ENCODE measurements around the gene ARID3B.
"Not testable (repeated sequence)": the region's sequence is repeated elsewhere in the genome, so short reads cannot be mapped to it uniquely, and the experiment has no call there.

ARID3B gene, protein sequence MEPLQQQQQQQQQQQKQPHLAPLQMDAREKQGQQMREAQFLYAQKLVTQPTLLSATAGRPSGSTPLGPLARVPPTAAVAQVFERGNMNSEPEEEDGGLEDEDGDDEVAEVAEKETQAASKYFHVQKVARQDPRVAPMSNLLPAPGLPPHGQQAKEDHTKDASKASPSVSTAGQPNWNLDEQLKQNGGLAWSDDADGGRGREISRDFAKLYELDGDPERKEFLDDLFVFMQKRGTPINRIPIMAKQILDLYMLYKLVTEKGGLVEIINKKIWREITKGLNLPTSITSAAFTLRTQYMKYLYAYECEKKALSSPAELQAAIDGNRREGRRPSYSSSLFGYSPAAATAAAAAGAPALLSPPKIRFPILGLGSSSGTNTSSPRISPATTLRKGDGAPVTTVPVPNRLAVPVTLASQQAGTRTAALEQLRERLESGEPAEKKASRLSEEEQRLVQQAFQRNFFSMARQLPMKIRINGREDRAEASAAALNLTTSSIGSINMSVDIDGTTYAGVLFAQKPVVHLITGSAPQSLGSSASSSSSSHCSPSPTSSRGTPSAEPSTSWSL

DNA sequence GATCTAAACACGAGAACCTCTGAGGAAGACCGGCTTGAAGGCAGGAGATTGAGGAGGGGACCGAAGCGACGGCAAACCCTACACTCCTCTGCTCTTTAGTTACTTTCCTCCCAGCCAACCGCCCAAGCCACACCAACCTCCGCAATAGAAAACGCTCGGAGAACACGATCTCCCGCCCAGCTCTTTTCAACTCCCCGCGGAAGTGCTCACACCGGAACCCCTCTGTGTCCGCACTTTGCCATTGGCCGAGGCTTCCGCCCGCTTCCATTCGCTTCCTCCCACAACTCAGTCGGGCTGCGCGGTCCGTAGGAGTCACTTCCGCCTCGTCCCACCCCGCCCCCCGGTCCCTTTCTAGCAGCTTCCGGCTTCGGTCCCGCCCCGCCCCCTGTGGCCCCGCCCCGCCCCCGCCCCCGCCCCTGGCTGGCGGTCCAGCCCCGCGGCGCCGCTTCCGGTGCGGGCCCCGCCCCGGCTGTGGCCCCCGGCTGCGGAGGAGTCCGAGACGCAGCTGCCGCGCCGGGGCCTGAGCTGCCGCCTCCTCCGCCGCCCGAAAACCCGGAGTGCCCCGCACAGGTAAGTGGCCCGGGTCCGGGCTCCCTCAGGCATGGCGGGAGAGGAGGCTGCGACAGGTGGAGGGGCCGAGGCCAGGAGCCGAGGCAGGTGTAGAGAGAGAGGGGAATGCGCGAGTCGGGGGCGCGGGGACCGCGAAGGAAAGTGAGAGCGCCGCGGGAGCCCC is at the start of gene ARID3B:
Gene ARID3B, plus strand, starts transcription at position 460 of the 733 bp plus-strand sequence. CDS start 2,717 bp downstream, outside the sequence.
- DNase-seq = peak; percentile 98

DNA sequence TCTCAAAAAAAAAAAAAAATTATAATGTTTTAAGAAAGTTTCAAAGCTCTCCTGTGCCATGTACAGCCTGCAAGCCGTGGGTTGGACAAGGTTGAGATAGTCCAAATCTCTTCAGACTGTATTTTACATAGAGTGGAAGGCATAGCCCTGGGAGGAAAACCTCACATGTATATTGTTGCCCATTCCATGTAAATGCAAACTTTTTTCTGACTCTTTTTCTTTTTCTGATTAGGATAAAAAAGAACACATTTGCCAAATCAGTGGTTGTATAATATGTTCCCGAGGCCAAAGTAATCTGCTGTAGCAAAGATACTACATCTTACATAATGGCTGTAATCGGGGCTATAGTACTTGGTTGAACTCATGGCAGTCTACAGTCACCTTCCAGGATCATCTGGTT is 44.4 kb upstream of the ARID3B start:
- DNase-seq = no peak

DNA sequence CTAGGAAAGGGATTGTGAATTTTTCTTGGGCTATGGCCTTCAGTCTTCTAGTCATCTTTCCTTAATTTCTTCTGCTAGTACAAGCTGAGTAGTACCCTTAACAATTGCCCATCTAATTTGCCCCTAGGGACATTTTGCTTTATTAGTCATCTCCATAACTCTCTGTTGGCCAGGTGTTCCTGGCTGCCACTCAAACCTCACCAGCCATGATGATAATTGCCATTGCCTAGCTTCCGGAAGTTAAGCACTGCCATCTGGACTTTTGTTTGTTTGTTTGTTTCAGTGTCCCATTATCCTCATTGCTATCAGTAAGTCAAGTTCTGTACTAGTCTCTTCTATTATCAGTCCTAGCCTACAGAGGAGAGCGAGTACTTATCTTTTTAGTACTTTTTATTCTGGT is 43.4 kb upstream of the ARID3B start:
- no peak for DNase-seq

DNA sequence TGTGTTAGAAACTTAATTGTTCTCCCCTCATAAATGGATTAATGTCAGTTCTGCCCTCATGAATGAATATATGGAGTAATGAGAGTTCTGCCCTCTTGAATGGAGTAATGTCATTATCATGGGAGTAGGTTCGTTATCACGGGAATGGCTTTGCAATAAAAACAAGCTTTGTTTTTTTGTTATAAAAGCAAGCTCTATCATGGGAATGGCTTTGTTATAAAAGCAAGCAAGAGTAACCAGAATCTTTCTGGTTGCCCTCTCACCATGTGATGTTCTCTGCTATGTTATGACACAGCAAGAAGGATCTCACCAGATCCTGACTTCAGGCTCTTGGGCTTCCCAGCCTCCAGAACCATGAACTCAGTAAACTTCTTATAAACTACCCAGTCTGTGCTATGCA is 41.7 kb upstream of the ARID3B start:
- DNase-seq = no peak

DNA sequence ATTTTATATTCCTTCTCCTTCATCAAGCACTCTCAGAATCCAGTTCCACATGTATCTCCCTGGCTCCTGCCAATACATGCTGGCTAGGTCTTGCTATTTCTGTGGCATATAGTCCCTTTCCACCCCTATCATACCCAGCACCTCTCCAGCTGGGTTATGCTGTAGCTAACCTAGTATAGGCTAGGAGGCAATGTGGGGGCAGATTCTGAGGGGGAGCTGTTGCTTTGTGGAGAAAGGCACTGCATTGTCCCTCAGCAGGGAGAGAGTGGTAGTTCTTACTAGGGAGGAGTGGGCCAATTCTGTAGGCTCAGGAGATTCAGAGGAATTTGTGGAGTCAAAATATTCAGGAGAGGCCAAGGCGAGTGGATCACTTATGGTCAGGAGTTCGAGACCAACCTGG is 40.6 kb upstream of the ARID3B start:
- DNase-seq = no peak

DNA sequence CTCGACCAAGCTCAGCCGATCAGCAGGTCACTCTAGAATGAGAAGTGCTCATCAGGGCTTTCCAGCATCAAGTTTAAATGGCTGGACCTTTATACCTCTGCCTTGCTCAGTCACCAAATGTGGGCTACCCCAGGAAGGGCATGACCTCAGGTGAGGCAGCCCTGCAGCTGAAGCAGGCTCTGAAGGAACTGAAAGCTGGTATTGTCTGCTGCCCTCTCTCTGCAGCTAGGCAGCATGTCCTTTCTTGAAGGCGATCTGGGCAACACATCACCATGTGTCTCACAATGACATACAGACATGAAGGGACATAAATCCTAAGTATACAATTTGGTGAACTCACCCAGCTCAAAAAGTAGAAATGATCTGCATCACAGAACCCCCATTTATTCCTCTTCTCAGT is 38.7 kb upstream of the ARID3B start:
- DNase-seq = no peak

DNA sequence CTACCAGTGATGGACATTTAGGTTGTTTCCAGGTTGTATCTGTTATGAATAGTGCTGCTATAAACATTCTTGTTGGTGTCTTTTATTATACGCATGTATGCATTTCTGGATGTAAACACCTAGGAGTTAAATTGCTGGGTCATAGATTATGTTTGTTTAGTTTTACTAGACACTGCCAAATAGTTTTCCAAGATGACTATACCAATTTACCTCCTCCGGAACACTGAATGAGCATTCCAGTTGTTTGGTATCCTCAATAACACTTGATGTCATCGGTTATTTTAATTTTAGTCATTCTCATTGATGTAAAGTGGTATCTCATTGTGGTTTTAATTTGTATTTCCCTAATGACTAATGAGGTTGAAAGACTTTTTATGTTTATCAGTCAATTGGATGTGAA is 36.6 kb upstream of the ARID3B start:
- DNase-seq = no peak

DNA sequence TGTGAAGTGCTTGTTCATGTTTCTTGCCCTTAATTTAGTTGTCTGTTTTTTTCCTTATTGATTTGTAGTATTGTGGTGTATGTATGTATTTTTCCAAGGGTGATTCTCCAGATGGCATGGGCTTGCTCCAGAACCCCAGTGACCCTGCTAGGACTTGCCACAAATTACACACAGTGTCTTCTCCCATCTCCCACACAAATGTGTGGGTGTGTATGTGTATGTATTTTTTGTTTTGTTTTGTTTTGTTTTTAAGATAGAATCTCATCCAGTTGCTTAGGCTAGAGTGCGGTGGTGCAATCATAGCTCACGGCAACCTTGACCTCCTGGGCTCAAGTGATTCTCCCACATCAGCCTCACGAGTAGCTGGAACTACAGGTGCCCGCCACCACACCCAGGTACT is 36.2 kb upstream of the ARID3B start:
- DNase-seq = no peak

DNA sequence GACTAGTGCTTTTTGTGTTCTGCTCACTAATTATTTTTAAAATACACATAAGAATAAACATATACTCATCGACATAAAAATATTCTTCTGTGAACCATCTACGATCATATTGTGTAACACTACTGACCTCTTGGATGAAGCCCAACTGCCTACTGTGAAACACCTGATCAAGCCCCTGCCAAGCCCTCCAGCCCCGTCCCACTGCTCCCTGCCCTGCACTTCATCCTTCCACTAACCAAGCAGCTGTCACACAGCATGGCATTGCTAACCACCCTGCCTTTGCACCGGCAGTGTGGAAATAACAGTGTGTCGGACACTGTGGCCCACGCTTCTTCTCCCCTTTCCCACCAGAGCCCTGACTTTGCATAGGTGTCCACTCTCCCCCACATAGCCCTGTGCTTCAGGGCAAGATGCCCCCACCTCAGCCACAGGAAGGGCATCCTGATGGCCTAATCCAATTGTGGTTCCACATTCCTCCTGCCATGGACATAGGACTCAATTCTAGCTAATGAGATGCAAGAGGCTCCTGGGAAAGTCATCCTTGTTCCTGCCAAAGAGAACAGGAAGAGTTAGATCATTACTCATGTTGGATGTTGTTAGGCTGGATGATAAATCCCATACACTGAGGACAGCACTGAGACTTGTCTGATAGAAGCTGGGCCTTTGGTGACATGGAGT is 35.0 kb upstream of the ARID3B start:
- DNase-seq = no peak

DNA sequence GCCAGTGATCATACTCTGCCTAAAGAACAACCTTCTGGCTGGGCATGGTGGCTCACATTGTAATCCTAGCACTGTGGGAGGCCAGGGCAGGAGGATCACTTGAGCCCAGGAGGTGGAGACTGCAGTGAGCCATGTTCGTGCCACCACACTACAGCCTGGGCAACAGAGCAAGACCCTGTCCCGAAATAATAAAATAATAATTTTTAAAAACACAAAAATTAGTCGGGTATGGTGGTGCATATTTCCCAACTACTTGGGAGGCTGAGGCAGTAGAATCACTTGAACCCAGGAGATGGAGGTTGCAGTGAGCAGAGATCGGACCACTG is 34.5 kb upstream of the ARID3B start:
- DNase-seq = no peak

DNA sequence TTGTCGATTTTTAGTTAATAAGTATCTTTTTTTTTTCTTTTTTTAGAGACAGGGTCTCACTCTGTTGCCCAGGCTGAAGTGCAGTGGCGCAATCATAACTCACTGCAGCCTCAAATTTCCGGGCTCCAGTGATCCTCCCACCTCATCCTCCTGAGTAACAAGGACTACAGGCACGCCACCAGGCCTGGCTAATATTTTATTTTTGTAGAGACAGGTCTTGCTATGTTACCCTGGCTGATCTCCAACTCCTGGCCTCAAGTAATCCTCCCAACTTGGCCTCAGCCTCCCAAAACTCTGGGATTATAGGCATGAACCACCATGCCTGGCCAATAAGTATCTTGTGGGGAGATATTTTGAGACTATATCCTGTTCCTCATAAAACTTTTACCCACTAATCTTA is 29.4 kb upstream of the ARID3B start:
- no peak for DNase-seq

DNA sequence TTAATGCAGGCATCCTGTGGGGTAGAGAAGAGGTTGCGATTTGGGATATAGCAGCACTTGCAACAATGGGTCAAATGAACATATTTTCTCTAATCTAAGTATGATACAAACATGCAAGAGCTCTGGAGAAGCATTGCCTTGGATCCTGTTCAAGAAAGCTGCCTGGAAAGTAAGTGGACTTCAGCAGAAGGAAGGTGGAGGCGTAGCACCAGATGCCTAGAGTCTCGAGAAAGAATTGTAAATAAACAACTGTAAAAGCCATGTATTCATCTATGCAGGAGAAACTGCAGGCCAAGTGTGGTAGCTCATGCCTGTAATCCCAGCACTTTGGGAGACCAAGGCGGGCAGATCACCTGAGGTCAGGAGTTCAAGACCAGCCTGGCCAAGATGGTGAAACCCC is 27.0 kb upstream of the ARID3B start:
- DNase-seq = not testable (repeated sequence)

DNA sequence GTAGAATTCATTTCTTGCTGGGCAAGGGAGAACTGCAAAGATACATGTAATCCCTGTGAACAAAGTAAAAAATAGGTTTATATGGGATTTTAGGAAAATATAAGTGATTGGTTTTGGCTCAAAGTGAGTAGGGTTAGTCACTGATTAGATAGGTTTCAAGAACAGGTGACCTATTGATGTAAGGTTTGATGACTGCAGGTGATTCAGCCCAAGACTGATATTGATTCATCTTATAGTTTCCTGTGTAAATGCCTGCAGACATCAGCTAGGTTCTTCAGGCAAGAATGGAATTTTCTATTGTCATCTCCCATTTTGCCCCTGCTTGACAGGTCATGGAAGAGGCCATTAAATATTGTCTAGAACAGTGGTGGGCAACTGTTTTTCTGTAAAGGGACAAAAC is 23.9 kb upstream of the ARID3B start:
- no peak for DNase-seq

DNA sequence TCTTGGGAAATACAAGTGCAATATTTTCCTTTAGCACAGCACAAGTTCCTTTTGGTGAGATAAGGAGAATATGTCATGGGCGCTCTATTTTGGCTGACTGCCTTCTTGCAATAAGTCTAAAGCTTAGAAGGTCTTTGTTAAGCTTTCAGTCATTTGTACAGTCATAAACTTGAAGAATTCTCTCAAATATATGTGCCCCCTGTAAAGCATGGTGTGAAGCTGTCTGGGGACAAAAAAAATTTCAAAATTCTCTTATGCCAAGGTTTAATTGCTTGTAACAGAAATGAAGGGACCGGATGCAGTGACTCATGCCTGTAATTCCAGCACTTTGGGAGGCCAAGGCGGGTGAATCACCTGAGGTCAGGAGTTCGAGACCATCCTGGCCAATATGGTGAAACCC is 21.7 kb upstream of the ARID3B start:
- no peak for DNase-seq

DNA sequence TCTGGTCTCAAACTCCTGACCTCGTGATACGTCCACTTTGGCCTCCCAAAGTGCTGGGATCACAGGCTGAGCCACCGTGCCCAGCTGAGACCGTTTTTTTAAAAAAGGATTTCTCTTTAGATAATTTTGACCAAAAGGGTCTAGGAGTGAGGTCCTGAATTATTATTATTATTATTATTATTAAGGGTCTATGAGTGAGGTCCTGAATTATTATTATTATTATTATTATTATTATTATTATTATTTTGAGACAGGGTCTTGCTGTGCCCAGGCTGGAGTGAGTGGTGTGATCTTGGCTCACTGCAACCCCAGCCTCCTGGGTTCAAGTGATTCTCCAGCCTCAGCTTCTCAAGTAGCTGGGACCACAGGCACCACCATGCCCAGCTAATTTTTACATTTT is 20.6 kb upstream of the ARID3B start:
- DNase-seq = no peak

DNA sequence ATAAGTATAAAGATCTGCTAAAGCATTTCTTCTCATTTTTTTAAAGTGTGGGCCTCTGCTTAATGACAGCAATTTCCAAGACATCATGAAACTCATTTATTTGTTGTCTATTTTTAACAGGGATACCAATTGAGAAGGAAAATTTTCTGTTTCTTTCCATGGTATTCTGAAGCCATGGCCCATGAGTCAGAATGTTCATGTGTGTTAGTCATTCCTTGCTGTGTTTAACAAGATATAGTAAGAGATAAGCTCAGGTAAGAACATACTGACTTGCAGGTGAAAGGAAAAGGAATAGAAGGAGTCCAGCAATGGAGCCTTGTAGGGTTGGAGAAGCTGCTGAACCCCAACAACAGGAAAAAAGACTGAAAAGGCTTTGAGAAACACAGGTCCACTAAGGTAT is 17.0 kb upstream of the ARID3B start:
- DNase-seq = no peak

DNA sequence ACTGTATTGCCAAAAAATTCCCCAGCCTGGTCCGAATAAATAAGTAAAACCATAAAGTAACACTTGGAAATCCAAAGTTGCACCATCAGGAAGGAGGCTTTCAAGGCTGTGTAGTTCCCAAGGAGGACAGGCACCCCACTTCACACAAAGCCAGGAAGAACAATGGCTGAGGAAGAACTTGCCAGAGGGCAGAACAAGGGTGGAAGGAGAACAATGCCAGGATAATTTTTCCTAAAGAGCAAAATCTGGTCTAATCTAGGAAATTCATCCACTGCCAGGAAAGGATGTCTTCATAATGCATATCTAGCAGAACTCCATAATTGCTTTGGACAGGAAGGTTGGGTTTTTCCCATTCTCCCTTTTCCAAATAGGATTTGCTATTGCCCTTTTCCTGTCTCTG is 15.7 kb upstream of the ARID3B start:
- no peak for DNase-seq

DNA sequence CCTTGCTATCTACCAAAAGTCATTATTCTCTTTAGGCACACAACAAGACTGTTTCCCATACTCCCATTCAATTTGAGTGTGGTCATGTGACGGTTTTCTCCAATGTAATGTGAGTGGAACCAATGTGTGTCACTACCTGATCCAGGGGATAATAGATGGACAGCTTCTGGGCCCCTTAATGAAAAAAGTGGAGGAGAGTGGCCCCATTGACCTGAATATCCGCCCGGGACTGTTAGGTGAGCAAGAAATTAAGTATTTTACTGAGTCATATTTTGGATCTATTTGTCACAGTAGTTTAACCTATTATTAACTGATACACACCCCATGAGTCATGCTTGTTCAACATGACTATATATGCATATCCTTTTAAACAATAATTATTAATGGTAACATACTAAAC is 15.1 kb upstream of the ARID3B start:
- DNase-seq = no peak

DNA sequence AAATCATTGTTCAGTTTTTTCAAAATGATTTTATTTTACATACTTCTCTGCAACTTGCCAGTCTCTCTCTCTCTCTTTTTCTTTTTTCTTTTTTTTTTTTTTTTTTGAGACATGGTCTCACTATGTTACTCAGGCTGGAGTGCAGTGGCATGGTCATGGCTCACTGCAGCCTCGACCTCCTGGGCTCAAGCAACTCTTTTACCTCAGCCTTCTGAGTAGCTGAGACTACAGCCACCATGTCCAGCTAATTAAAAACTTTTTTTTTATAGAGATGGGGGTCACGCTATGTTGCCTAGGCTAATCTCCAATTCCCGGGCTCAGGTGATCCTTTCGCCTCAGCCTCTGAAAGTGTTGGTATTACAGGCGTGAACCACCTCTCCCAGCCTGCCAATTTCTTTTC is 12.1 kb upstream of the ARID3B start:
- no peak for DNase-seq

DNA sequence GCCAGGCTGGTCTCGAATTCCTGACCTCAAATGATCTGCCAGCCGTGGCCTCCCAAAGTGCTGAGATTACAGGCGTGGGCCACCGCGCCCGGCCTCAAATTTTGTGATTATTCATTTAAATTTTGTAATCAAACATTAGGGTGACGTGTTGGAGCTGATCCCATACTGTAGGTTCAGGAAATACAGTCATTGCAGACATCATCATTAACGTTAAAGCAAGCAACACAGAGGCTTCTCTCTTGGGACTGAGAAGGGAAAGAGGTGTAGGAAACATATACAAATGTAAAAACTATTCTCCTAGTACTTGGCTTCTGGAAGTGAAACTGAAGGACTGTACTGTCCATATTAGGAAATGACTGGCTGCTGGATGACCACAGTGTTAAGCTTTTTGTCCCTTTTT is 11.1 kb upstream of the ARID3B start:
- no peak for DNase-seq

DNA sequence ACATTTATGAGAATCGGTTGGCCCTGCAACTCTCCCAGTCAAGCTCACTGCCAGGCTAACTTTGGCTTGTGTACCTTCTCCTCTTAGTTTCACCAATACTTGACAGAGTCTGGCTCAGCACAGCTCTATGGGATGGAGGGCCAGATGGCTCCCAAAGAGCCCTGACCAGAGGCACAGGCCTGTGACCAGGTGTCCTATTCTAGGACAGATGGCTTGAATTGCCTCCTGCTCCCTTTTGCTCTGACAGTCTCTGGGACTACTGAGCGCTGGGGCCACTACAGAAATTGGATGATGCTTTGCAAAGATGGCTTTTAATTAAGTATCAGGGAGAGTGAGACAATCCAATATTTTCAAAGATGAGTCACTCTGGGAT is 10.3 kb upstream of the ARID3B start:
- no peak for DNase-seq

DNA sequence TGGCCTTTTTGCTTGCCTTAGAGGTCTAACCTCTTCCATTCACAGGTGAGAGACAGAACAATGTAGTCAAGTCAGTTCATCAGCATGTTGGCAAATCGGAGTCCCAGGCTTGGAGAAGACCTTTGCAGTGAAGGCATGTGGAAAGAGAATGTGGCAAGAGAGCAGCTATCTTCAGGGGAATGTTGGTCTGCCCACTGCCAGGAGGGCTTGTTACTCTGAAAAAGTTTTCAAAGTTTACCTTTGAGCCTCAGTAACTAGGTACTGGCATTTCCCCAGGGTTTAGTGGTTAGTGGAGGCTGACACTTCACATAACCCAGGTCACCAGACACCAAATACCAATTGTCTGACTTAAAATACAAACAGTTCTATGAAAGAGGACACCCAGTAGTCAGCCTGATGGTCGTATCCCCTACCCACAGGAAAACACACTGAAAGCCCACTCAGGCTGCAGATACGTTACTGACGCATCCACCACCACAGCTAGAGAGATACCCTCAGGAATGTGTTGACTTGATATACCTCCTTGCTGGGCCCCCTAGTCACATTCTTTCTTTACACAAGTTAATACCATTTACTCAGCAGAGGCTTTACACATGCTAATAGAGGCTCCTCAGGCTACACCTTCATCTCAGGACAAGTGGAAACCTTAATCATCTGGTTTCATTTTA is 9.7 kb upstream of the ARID3B start:
- no peak for DNase-seq

DNA sequence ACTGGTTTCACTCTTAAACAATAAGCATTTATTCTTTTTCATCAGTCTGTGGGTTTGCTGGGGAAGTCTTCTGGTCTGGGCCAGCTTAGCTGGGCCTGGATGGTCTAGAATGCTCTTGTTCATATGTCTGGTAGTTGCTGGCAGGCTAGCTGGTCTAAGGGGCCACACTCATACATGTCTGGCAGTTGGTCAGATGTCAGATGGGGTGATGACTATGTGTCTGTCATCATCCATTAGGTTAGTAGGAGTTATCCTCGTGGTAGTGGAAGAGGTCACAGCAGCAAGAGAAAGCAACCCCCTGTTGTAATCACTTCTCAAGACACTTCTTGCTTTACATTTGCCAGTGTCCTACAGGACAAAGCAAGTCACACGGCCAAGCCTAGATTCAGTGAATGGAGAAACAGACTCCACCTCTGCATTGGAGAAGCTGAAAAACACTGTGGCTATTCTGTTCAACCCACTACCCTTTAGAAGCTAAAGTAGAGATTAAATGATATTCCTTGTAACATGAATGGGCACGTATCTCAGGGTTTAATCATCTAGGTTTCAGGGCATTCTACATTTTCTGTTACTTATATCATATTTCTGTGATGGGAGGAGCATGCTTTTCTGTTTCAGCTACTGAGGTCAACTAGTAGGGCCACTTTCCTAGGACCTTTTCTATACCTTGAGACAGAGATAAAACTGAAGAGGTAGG is 5.5 kb upstream of the ARID3B start:
- no peak for DNase-seq

Measured in CD4-positive, alpha-beta T cell treated with Interleukin-6 for 4 hours (primary cell).